Panc1 (cell line): ENCODE results near the gene MPP7. TPM values are rescaled to one million over a fixed set of nuclear protein-coding genes. Genes with fewer than 3 reads are reported as not detected.

Experiments
- ATAC-seq: fragments of 200-7000 bp; cut with Tn5 transposase; 2 replicates; pipeline ENCODE4 v1.9.1; 2020; ENCODE audit warnings: mild to moderate bottlenecking, moderate library complexity
- BruUV-seq: library from RNA; stranded (reverse); fragments of 400-500 nt; replicated peaks from 2 replicates; lab custom pipeline; 2021; lab: Mats Ljungman, UMichigan
- CTCF ChIA-PET: fragments of 300-600 bp; sonication (Branson Sonifier 250); formaldehyde crosslinking; loops from one replicate; lab custom pipeline; 2022; ENCODE audit warnings: antibody characterized with exemption; lab: Charles Lee
- POLR2A ChIA-PET: fragments of 300-600 bp; sonication (Branson Sonifier 250); formaldehyde crosslinking; loops from one replicate; lab custom pipeline; 2022; ENCODE audit warnings: antibody characterized with exemption; lab: Charles Lee
- DNase-seq: peaks from one replicate; pipeline ENCODE4 v3.0.0-alpha.2; 2010; ENCODE audit warnings: low read depth, low spot score
- H3K27ac ChIP-seq: 2 replicates; pipeline ENCODE4 v1.5.1; 2011; ENCODE audit warnings: mild to moderate bottlenecking, low read length, inconsistent platforms
- H3K27me3 ChIP-seq: fragments of 200-500 bp; sonication (Bioruptor generic); 2 replicates; pipeline ENCODE4 v1.6.0; 2014; ENCODE audit warnings: low read length, inconsistent platforms; ENCODE audit not compliant: control insufficient read depth, insufficient read depth
- H3K36me3 ChIP-seq: fragments of 200-500 bp; sonication (Bioruptor generic); 2 replicates; pipeline ENCODE4 v1.5.1; 2014; ENCODE audit warnings: inconsistent platforms, mild to moderate bottlenecking, low read length, moderate library complexity; ENCODE audit not compliant: control insufficient read depth, insufficient read depth
- H3K4me1 ChIP-seq: 2 replicates; pipeline ENCODE4 v1.5.1; 2011; ENCODE audit warnings: inconsistent platforms, mild to moderate bottlenecking, low read length, moderate library complexity; ENCODE audit not compliant: control insufficient read depth, insufficient read depth
- H3K4me3 ChIP-seq, 2 experiments: 2 replicates each; pipeline ENCODE4 v1.5.1; 2011 to 2012; ENCODE audit warnings: low read depth in 2 of 2, low read length in 2 of 2, mild to moderate bottlenecking in 2 of 2, inconsistent platforms in 1 of 2, moderate library complexity in 1 of 2
- H3K9me3 ChIP-seq: fragments of 200-500 bp; sonication (Bioruptor generic); 2 replicates; pipeline ENCODE4 v1.5.1; 2014; ENCODE audit warnings: low read depth, mild to moderate bottlenecking, inconsistent platforms, low read length, moderate library complexity; ENCODE audit not compliant: control insufficient read depth, insufficient read depth
- POLR2AphosphoS5 ChIP-seq: IDR thresholded peaks from 2 replicates; pipeline ENCODE4 v1.6.1; 2012; ENCODE audit warnings: mild to moderate bottlenecking, low read depth, low read length, moderate library complexity
- REST ChIP-seq, 2 experiments: IDR thresholded peaks; 2 replicates each; pipeline ENCODE4 v1.6.1; 2011 to 2012; ENCODE audit warnings: low read depth in 2 of 2, control low read depth in 1 of 2, low read length in 1 of 2, mild to moderate bottlenecking in 1 of 2, moderate library complexity in 1 of 2; ENCODE audit not compliant: insufficient read depth in 1 of 2
- SIN3A ChIP-seq: IDR thresholded peaks from 2 replicates; pipeline ENCODE4 v1.6.1; 2012; ENCODE audit warnings: low read depth, mild to moderate bottlenecking, low read length, moderate library complexity, borderline replicate concordance; ENCODE audit not compliant: insufficient read depth
- TCF7L2 ChIP-seq: IDR thresholded peaks from 2 replicates; pipeline ENCODE4 v1.6.1; 2011; ENCODE audit warnings: mild to moderate bottlenecking, low read depth, low read length, inconsistent platforms
- in situ Hi-C: cut with HindIII; loops from 2 replicates; pipeline ENCODE4 v1.10.0; 2016; ENCODE audit warnings: low sequenced_read_pairs, low pct_unique_long_range_greater_than_20kb
- intact Hi-C: fragments of 100-400 bp; cut with micrococcal nuclease; formaldehyde crosslinking; loops from one replicate; pipeline ENCODE4 v1.10.0; 2022; ENCODE audit not compliant: unreplicated experiment
- total RNA-seq: library from RNA; stranded (reverse); gene quantifications from one replicate; pipeline ENCODE4 v1.2.1, GENCODE V29; 2021; ENCODE audit not compliant: unreplicated experiment
- TF ChIP-seq, protein P1 (sequence below): fragments of 450-650 bp; IDR thresholded peaks from 2 replicates; pipeline ENCODE4 v1.5.1; 2017; ENCODE audit warnings: mild to moderate bottlenecking

The MPP7 gene
- total RNA-seq, 1 experiment from 2014 or later, result 0.49 TPM

- no peak for ATAC-seq
- in situ Hi-C loops, result no loop called here
- POLR2A ChIA-PET, result no interaction called here
- Histone ChIP-seq H3K4me3 (no peak overlapping the region), H3K4me1 (no peaks in the 10 kb centered on the region), H3K27ac (no peak overlapping the region), H3K36me3 (no peaks in the 10 kb centered on the region), H3K9me3 (no peaks in the 10 kb centered on the region), H3K27me3 (no peaks in the 10 kb centered on the region)
- intact Hi-C loops, result no loop called here
- BruUV-seq, result no TSS peak
- CTCF ChIA-PET, result no interaction called here
- TF ChIP-seq POLR2AphosphoS5, result no peak
- no peak for TF ChIP-seq REST (IDR thresholded peaks at IDR 0.05; ENCODE audit: insufficient read depth in 1 of 2, low read depth in 2 of 2, low read length in 1 of 2)
- TF ChIP-seq, protein P1, sequence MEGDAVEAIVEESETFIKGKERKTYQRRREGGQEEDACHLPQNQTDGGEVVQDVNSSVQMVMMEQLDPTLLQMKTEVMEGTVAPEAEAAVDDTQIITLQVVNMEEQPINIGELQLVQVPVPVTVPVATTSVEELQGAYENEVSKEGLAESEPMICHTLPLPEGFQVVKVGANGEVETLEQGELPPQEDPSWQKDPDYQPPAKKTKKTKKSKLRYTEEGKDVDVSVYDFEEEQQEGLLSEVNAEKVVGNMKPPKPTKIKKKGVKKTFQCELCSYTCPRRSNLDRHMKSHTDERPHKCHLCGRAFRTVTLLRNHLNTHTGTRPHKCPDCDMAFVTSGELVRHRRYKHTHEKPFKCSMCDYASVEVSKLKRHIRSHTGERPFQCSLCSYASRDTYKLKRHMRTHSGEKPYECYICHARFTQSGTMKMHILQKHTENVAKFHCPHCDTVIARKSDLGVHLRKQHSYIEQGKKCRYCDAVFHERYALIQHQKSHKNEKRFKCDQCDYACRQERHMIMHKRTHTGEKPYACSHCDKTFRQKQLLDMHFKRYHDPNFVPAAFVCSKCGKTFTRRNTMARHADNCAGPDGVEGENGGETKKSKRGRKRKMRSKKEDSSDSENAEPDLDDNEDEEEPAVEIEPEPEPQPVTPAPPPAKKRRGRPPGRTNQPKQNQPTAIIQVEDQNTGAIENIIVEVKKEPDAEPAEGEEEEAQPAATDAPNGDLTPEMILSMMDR, result no peak
- no peak for TF ChIP-seq SIN3A
- no peak for TF ChIP-seq TCF7L2
- no peak for DNase-seq
Measured at GRCh38 chr10:28291881-28292297, 11.0 kb downstream of the MPP7 start.

- intact Hi-C loops (no loop called here), in situ Hi-C loops (no loop called here)
- CTCF ChIA-PET, result no interaction called here
- no peaks in the 10 kb centered on the region for H3K27me3 ChIP-seq
- POLR2A ChIA-PET, result no interaction called here
- BruUV-seq, result no TSS peak
- no peak overlapping the region for H3K27ac ChIP-seq
- H3K4me1 ChIP-seq, result no peaks in the 10 kb centered on the region
- no peak for TF ChIP-seq TCF7L2
- TF ChIP-seq REST (IDR thresholded peaks at IDR 0.05; ENCODE audit: insufficient read depth in 1 of 2, low read depth in 2 of 2, low read length in 1 of 2), result no peak
- no peak for TF ChIP-seq SIN3A
- TF ChIP-seq POLR2AphosphoS5, result no peak
- TF ChIP-seq, protein P1, result no peak
- H3K36me3 ChIP-seq, result no peaks in the 10 kb centered on the region
- ATAC-seq, result no peak
- H3K9me3 ChIP-seq, result no peaks in the 10 kb centered on the region
- DNase-seq, result no peak
- H3K4me3 ChIP-seq, result no peak overlapping the region
Measured at GRCh38 chr10:28285816-28286215, 17.0 kb downstream of the MPP7 start.
